Measurements from ENCODE around the gene ARFGAP3.
"Not testable (repeated sequence)": the region's sequence is repeated elsewhere in the genome, so short reads cannot be mapped to it uniquely, and the experiment has no call there.

ARFGAP3 gene

DNA sequence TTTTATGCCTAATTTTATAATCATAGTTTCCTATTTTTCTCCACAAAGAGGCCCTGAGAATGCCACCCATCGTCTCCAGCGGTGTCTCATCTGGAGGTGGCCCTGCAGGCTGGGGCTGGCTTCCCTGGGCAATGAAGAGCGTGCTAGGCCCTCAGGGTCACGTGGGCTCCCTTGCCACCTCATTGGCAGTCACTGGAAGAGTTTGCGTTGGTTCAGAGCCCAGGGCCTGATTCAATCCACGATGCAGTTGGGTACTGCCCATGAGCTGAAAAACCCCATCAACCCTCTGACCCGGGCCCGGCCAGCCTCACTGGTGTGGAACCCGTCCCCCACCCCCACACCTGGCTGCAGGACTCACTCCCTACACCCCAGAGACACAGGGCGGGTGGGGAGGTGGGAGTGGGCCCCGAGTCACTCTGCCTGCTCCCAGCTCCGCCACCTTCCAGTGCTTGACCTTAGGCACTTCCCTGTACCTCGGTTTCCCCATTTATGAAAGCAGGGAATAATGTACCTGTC is 93.0 kb downstream of the ARFGAP3 start:
- no peak for DNase-seq

DNA sequence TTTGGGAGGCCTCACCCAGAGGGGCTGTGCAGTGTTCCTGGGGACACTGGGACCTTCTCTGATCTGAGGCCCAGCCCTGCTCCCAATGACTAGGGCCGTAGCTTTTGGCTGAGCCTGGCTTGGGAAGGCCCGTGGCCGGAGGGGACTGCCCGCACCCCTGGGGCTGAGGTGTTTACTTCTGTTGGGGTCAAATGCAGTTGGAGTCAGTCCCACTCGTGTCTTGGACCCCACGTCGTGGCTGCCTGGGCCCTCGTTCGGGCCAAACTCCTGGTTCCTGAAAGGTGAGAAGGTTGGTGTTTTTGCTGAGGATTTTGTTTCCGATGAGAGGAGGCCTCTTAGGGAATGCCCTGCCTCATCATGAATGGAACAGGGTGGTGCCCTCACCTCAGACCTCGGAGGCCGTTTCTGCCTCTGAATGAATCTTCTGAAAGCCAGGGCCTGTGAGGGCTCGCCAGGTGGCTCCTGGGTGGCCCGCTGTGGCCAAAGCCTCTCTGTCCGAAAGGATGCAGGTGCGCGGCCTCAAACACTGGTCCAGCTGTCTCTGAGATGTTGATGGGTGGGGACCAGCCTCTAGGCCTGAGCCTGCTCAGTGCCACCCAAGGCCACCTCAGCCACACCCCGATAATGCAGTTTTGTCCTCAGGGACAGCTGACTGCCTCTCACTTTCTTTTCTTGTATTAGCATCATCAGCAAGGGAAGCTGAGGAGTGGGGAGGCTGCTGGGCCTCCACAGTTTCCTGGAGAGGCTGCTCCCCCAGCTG is 96.1 kb downstream of the ARFGAP3 start:
- no peak for DNase-seq

DNA sequence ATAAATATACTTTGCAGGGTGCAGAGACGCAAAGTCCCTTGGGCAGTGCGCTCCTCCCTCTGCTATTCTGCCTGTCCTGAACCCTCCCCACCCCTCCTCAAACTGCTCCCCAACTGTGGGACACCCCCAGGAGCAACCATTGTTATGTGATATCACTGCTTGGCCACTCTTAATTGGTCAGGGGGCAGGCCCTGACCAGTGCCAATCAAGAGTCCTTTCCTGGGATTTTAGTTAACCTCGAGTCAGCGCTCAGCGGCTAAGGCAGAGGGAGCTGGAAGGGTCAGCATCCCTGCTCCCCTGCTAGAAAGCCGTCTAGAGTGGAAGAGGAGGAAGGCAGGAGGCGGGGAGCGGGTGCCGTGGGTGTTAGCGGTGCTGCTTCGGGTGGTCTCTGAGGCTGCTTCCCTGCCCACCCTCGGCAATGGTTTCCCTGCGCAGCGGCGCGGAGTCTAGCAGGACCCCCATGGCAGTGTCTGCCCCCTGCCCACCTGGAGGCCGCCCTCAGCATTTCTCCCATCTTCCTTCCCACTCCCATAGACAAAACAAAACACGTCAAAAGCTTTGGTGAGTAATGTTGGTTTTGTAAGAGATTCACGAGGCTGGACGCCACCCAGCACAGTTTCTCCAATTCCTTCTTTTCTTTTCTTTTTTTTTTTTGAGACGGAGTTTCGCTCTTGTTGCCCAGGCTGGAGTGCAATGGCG is 98.0 kb downstream of the ARFGAP3 start:
- DNase-seq = no peak

DNA sequence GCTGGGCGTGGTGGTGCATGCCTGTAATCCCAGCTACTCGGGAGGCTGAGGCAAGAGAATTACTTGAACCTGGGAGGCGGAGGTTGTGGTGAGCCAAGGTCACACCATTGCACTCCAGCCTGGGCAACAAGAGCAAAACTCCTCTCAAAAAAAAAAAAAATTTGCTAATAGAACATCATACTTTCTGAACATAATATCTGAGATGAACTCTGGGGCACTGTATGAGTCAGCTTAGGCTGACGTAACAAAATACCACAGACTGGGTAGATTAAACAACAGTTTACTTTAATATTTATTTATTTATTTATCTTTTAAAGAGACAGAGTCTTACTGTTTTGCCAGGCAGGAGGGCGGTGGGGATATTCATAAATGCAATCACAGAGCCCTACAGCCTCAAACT is 101.5 kb downstream of the ARFGAP3 start:
- peak; percentile 77 for DNase-seq

DNA sequence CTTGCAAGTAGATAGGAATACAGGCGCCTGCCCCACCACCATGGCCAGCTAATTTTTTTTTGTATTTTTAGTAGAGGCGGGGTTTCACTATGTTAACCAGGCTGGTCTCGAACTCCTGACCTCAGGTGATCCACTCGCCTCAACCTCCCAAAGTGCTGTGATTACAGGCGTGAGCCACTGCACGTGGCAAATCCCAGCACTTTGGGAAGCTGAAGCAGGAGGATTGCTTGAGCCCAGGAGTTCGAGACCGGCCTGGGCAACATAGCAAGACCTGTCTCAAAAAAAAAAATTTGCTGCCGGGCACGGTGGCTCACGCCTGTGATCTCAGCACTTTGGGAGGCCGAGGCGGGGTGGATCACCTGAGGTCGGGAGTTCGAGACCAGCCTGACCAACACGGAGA is 102.0 kb downstream of the ARFGAP3 start:
- not testable (repeated sequence) for DNase-seq

DNA sequence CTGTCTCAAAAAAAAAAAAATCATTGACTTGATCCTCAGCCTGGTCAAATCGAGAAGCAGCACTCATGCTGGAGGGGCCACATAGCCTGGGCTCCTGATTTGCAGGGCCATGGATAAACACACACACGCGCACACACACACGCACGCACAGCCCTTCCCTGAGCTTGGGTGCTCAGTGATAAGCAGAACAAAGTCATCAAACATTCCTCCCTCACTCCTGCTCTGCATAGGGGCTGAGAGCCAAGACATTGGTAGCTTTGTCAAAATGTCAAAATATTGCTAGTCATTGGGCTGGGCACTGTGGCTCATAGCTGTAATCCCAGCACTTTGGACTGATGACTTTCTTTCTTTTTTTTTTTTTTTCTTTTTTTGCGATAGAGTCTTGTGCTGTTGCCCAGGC is 102.4 kb downstream of the ARFGAP3 start:
- DNase-seq = peak; percentile 58

DNA sequence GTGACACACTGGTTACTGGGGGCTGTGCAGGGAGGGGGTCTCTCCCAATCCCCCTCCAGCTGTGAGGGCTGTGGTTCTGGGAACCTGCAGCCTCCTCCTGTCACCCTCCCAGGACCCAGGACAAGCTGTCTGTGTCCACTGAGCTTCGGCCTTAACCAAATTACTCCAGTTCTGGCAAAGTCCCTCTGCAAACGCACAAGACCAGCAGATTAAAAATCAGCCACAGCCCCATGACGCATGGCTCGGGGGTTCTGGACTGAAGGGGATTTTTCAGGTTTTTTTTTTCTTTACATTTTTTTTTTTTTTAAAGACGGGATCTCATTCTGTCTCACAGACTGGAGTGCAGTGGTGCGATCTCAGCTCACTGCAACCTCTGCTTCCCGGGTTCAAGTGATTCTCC is 104.2 kb downstream of the ARFGAP3 start:
- DNase-seq = no peak

DNA sequence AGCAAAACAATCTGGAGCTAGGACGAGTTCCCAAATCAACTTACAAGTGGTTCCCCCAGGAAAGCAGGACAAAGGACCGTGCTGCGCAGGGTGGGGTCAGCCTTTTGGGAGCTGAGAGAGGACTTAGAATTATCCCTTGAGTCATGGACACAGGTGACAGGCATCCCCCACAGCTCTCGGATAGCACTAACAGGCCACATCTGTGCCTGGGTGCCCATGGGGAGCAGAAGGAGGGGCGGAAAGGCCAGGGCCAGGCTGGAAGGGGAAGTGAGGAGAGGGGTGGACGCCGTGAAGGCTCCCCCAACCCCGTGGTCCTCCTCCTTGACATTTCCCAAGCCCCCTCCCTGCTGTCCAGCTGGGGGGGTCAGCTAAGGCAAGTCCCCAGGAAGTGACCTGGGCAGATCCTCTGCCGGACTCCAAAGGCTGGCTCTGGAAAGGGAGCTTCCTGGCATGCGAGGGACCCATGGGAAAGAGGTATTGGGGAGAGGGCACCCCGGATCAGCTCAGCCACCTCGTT is 104.8 kb downstream of the ARFGAP3 start:
- no peak for DNase-seq

DNA sequence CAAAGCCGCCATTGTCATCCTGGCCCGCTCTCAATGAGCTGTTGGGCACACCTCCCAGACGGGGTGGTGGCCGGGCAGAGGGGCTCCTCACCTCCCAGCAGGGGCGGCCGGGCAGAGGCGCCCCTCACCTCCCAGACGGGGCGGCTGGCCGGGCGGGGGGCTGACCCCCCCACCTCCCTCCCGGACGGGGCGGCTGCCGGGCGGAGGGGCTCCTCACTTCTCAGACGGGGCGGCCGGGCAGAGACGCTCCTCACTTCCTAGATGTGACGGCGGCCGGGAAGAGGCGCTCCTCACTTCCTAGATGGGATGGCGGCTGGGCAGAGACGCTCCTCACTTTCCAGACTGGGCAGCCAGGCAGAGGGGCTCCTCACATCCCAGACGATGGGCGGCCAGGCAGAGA is 106.7 kb downstream of the ARFGAP3 start:
- not testable (repeated sequence) for DNase-seq

DNA sequence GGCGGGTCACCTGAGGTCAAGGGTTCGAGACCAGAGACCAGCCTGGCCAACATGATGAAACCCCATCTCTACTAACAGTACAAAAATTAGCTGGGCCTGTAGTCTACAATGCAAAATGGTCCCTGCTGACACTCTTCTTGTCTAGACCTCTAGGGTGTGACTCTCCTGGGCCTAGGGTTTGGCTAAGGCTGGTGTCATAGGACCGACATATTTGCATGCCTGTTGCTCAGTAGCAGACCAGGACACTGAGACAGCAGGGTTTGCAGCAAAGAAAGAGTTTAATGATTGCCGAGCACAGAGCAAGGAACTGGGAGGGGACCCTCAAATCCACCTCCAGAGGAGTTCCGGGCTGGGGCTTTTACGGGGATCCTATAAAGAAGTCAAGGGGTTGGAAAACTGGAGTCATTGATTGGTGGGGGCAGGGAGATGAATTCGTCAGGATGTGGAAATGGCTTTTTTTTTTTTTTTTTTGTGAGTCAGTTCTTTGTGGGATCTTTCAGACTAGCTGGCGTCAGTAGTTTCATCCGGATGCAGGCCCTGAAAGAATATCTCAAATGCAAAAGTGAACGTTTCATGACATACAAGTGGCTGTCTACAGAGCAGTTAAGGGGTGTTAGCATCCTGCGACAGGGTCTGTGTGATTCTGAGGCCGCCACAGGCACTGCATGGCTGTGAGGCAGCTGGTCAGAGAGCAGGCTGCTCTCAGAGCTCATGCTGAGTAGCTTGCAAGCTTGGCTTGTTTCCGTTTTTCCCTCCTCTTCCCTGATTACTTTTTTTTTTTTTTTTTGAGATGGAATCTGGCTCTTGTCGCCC is 109.2 kb downstream of the ARFGAP3 start:
- DNase-seq = peak; percentile 80

Data from fibroblast of skin of abdomen (primary cell).